Measurements from ENCODE around the gene DOCK8.
"Not testable (repeated sequence)": the region's sequence is repeated elsewhere in the genome, so short reads cannot be mapped to it uniquely, and the experiment has no call there.

DOCK8 gene

DNA sequence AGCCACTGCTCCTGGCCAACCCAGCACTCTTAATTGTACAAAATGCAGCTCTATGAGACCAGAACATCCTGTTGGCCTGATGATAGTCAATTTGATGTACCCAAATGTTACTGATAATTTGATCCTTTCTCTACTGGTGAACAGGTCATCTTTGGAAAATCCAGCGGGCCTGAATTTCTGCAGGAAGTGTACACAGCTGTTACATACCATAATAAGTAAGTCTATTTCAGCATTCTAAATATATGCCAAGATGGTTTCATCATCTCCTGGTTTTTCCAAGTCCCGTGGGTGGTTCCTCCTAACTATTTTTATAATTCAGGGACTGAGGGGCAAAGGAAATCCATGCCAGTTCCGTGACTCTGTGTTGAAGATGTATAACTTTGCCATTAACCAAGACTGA lies 155.4 kb downstream of the DOCK8 start:
- no peak for DNase-seq

DNA sequence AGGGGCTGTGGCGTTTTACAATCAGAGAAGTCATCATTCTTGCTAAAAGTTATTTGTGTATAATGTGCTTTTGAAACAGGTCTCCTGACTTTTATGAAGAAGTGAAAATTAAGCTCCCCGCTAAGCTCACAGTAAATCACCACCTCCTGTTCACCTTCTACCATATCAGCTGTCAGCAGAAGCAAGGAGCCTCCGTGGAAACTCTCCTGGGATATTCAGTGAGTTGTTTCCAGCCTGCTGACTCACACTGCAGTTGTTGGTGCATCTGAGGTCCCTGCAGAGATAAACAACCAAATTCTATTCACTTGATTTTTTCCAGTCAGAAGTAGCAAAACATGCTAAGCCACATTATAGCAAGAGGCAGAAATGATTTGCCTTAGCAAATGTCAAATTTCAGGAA lies 156.7 kb downstream of the DOCK8 start:
- no peak for DNase-seq

DNA sequence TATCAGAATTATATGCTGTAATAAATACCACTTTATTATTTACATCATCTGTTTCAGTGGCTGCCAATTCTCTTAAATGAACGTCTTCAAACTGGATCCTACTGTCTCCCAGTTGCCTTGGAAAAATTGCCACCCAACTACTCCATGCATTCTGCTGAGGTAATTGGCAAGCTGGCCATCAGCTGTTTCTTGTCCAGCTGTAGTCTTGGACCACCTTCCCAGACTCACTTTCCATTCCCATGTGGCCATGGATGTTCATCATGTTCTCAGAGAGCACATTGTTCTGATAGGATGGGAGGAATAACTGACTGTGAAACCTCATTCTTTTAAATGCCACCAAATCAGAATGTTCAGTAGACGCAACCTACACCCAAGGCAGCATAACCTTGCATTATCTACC lies 157.5 kb downstream of the DOCK8 start:
- no peak for DNase-seq

DNA sequence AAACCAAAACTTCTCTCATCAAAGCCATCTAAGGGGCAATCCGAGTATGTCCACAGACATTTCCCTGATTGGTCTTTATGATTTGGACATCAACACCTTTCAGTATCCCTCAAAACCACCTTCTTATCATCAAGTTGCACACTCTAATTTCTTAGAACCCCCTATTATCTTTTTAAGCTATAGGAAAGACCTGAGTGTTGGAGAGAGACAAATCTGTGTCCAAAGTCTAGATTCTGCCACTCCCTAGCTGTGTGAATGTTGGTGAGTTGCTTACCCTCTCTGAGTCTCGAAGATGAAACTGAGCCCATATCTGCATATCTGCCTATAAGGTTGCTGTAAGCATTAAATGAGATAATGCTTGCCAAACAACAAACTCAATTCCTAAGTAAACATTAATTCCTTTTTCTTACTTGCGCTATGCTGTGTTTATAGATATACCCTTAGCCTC lies 159.1 kb downstream of the DOCK8 start:
- no peak for DNase-seq

DNA sequence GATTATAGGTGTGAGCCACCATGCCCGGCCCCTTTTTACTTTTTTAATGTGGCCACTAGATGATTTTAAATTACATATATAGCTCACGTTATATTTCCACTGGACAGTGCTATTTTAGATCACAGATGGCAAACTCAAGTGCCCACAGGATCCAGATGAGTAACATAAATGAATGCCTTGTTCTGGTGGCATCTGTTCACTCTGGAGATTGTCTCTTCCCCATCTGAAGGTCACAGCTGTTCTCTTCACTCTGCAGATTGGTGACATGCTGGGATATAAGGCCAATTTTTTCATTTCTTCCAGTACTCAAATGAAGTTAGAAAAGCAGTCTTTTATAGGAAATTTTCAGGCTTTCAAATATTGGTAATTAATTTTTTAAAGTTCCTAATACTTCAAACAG lies 160.1 kb downstream of the DOCK8 start:
- no peak for DNase-seq

DNA sequence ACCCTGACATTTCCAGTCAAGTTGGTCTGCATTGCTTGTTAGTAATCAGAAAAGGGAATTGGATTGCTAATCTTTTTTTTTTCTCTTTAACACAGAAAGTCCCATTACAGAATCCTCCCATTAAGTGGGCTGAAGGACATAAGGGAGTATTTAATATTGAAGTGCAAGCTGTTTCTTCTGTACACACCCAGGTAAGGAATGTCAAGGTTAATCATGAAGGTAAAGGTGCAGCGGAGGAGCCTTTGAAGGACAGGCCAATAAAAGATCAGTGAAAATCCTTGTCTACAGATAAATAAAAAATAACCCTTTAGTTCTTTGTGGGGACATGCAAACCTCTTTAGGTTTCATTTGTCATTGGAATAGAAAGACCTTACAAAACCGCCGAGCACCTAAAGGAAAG lies 161.4 kb downstream of the DOCK8 start:
- DNase-seq, result no peak

DNA sequence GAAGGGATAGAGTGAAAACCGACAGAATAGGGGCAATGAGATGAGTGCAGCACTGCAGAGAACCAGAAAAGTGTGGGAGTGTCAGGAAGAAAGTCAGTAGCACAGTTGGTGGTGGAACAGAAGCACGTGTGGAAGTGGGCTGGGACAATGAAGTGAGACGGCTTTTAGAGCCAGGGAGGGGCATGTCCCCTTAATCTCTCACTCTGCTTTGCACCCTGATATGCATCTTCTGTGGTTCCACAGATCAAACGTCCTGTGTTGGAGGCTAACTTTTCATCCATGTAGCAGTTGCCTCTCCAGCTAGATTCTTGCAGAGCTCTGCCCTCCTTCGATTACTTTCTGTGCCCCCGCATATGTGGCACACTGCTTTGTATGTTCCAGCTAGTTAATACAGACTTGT lies 163.6 kb downstream of the DOCK8 start:
- peak in 1 of 5 experiments; percentile 67 for DNase-seq

DNA sequence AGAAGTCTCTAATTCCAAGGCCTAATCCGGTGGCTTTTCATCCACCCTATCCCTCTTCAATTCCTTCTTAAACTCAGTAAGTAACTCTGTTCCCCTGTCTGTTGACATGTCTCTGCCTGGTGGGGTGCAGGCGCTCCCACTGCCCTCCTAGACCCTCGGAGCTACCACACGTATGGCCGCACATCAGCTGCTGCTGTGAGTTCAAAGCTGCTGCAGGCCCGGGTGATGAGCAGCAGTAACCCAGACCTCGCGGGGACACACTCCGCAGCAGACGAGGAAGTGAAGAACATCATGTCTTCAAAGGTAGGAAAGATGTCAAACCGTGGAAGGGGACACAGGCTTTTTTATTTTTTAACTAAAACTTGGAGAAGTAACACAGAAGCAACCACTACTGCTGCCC lies 167.7 kb downstream of the DOCK8 start:
- no peak for DNase-seq

DNA sequence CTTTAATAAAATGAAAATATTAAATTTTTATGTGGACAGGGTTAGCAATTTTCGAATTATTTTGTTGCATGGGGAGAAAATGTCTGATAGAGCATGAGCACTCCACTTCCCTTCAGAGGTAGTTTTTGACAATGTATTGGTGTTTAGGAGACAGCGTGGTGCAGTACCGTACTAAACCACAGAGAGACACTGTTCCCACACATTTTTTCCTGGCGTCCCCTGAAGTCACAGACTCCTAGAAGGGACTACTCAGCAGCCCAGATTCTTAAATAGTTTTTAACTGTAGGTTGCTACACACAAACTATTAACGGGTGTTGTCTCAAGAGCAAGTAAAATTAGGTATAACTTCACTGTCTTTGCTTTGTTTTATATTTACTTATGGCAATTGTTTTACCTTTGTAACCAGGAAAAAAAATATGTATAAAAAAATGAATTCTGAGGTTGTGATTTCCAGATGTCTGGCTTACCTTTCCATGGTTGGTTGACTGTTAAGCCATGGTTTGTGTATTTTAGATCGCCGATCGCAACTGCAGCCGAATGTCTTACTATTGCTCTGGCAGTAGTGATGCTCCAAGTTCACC lies 171.2 kb downstream of the DOCK8 start:
- peak in 1 of 5 experiments; percentile 32 for DNase-seq

DNA sequence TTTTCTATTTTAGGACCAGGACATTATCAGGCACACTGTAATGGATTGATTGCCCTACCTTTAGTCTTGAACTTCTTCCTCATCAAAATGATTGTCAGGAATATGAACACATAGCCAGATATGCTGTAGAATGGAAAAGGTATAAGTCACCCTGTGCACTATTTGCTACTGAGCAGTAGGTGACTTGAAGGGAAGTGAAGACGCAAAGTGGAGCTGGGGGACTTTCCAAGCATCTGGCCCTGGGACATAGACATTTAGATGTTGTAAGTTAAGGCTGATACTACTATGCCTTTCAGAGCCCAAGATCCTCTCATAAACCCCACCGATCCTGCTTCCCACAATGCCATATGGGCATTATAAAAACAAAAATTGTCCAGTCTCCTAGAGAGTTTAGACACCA lies 174.5 kb downstream of the DOCK8 start:
- DNase-seq, result no peak

DNA sequence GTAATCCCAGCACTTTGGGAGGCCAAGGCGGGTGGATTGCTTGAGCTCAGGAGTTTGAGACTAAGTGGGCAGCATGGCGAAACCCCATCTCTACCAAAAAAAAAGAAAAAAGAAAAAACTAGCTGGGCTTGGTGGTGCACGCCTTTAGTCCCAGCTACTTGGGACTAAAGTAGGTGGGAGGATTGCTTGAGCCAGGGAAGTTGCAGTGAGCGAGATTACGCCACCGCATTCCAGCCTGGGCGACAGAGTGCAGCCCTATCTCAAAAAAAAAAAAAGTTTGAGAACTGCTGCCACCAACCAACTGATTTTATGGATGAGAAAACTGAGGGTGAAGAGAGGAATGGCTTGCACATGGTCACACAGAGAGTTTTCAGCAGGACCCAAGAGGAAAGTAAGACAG lies 175.1 kb downstream of the DOCK8 start:
- no peak for DNase-seq

DNA sequence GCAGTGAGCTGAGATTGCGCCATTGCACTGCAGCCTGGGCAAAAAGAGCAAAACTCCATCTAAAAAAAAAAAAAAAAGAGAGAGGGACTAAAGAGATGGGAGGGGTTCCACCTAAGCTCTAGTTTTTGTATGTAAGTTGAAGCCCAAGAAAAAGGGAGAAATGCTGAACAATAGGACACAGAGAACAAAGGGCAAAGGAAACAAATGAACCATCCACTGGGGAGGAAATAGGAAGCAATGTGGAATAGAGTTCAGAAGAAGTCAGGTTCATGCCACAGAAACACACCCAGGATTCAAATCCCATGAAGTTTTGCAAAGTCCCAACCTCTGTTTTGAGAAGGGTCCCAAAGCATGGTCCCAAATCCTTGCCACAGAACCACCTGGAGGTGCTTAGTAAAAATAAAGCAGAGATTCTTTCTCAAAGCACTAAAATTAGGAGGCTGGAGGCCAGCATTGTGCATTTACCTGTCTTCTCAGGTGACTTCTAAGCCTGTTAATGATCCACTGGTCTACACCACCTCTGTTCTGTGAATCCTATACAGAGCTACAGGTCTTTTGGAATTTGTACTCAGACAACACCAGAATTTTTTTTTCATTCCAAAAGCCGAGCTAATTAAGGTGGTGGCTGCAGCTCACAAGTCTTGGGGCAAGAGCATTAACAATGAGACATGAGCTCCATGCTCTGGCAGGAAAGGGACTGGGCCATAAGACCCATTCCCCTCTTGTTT lies 177.6 kb downstream of the DOCK8 start:
- no peak for DNase-seq

DNA sequence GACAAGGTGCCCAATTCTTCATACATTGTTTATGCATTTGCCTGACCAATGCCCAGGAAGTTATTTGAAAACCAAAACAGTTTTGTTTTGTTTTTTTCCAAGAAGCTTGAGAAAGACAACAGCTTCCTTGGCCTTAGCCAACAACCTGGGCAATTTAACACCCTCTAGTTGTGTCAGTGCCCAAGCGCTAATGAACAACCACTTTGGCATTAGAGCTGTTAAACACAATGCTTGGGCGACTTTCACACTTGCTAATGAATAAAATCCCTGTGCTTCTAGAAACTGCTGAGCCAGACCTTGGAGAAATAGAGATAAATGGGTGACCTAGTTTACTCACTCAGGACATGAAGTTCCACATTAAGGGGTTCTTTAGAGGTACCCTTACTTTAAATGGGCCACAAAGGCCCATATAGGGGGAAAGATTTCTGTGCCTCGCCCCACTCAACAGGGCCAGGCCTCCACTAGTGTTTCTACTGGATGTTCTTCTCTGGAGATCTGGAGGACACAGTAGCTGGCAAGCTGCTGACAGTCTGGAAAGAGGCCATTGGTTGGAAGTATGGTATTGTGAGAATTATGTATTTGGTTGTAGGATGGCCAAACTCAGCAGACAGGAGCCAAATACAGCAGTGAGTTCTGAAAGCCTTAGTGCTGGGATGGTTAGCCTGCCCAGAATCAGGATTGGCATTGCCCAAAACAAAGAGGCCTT lies 179.8 kb downstream of the DOCK8 start:
- DNase-seq, result no peak

DNA sequence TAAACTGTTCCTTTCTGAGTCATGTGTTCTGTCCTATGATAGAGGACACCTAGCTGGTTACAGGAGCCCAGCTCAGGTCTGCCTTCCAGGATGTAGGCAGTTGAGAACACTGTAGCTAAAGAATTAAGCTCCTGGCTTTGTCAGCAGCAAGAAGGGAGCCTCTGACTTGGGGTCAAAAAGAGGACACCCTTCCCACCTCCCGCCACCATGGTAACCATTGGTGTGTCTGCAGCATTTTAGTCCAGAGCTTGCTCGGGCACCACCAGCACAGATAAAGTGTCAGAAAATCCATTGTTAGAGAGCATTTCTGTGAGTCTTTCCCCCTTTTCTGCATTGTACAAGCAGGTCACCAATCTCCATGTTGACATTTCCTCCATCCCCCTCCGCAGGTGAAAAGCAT lies 181.7 kb downstream of the DOCK8 start:
- no peak for DNase-seq

DNA sequence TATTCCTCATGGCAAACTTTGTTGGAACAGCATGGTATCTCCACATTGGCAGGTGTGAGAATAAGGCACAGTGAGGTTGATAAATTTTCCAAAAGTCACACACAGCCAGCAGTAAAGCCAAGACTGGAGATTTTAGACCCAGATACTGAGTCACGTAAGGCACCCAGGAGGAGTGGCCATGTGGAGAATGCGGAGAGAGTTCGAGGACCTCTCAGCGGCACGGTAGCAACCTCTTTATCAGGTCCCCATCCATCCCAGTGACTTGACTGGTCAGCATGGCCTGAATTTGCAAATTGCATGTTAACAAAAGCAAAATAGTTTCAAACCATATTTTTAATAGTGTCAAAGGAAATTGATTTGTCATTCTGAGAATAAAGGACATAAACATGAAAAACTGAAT lies 183.4 kb downstream of the DOCK8 start:
- DNase-seq, result no peak

DNA sequence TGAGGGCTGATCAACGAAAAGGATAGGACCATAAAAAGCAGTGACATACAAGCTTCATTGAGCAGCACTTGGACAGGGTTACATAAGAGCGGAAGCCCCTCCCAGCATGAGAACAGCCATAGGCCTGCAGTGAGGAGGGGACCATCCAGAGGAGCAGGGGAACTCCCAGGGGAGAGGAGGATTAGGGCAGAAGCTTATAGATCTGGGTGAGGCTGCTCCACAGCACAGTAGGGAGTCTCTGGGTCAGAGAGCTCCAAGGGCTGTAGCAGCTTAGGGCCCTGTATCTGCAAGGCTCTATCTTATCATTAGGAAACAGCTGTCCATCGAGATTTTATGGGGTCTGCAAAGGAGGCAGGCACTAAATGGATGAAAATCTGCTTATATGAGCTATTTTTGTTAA lies 186.6 kb downstream of the DOCK8 start:
- DNase-seq, result no peak

DNA sequence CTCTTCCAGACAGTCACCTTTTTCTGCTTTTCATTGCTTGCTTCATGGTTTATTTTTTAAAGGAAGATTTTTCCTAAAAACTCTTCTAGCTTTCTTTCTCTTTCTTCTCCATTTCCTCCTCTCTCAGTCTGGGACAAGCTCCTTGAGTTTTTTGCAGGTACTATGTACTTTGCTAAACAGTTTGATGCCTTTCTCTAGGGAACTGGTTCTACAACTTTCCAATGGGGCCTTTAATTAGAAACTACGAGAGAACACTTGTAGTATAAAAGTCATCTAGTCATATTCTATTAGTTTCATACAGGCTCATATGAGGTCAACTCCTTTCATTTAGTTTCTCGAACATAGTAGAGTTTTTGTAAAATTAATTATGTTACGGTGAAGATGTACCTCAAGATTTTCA lies 189.6 kb downstream of the DOCK8 start:
- no peak for DNase-seq

DNA sequence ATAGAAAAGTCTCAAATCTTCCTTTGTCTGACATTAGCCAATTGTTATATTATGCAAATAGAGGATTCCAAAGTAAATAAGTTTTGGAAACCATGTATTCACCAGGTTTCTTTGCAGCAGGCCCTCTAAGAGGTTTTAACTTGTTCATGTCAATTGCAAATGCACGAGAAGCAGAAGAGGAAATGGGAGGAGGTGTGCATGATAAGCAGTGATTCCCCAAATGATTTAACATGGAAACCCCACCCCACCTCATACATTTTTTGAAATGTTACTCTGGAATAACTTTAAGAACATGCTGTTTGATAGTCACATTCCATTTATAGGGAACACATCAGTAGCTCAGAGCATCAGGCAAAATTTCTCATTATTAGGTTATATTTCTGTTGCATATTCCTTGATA lies 190.7 kb downstream of the DOCK8 start:
- DNase-seq, result no peak

DNA sequence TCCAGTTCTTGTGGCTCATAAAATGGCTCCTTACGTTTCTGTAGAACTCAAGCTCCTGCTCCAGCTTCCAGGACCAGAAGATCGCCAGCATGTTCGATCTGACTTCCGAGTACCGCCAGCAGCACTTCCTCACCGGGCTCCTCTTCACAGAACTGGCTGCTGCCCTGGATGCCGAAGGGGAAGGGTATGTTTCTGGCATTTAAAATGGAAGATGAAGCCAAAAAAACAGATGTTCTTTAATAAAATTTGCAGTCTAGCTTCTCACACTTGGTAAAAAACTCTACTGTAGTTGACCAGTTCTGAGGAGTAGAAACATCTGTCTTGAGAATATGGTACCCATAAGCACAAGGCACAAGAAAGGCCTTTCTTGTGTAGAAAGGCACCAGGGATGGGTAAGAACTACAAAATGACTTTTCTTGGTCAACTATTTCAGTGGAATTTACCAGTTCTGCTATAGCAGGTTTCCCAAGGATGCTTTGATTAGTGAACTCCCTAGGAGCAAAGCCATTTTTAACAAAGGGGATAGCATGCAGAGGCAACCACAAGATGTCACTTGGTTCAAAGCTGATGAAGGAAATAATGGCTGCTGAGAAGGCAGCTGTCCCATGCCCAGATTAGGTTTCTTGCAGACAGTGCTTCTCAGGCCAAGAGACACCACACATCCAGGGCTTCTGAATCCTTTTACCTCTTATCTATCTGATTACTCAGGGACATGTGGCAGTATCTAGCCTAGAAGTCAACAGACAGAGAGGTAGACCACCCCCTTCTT lies 192.4 kb downstream of the DOCK8 start:
- no peak for DNase-seq

DNA sequence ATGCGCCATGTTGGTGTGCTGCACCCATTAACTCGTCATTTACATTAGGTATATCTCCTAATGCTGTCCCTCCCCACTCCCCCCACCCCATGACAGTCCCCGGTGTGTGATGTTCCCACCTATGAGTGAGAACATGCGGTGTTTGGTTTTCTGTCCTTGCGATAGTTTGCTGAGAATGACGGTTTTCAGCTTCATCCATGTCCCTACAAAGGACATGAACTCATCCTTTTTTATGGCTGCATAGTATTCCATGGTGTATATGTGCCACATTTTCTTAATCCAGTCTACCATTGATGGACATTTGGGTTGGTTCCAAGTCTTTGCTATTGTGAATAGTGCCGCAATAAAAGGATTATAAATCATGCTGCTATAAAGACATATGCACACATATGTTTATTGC lies 195.0 kb downstream of the DOCK8 start:
- not testable (repeated sequence) for DNase-seq

DNA sequence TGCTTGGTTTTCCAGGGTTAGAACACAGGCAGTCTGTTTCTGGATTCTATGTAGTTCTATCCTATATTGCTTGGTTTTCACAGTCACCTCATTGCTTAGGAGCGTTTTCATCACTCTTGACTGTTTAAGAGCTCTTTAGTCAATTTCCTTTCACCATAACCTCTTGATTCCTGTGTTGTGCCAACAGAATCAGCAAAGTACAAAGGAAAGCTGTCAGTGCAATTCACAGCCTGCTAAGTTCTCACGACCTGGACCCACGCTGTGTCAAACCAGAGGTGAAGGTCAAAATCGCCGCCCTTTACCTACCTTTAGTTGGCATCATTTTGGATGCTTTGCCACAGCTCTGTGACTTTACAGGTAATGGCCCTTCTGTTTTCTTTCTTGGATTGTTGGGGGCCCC lies 199.9 kb downstream of the DOCK8 start:
- no peak for DNase-seq

DNA sequence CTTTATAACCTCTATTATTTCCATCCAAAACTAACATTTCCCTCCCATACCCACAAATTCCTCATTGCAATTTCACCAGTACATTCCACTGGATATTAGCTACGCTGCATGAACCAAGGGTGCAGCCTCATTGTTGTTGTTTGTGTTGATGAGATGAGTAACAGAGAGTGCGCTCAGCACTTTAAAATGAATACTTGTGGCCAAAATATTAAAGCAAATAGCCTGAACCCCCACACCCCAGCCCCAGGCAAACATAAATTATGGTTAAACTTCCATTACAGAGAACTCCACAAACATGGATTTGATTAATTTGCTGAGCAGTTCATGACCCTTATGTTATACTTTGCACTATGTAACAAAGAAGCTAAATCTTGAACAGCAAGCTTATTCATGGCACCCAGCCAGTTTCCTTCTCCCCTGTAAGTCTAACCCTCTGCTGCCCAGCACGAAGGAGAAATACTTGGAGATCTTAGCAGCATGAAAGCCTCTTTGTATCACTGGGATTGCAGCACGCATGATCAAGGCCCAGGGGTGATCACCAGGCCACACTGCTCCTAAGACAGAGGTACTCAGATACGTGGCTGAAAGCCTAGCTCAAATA lies 205.0 kb downstream of the DOCK8 start:
- no peak for DNase-seq

DNA sequence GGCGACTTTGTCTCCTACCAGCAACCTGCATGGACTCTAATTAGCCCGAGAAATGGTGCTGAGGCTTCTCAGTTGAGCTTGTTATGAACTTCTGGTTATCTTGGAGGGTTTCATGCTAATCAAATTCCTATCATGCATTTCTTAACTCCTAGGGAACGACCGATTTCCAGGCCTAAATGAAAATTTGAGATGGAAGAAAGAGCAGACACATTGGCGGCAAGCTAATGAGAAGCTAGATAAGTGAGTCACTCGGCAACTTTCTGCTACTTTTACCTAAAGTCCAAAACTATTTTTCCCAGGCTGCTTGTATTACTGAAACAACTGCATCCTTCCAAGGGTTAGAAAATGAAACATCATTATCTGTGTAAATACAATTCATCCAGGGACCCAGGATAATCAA lies 207.2 kb downstream of the DOCK8 start:
- no peak for DNase-seq
